A673 (cell line): ENCODE measurements around the gene ITGB8. TPM values are rescaled to one million over a fixed set of nuclear protein-coding genes. Genes with fewer than 3 reads are reported as not detected.

Source experiments
- BruUV-seq: library from RNA; stranded (reverse); fragments of 400-500 nt; replicated peaks from 2 replicates; lab custom pipeline; 2021; lab: Mats Ljungman, UMichigan
- CTCF ChIA-PET: fragments of 300-600 bp; sonication (Branson Sonifier 250); formaldehyde crosslinking; loops from one replicate; lab custom pipeline; 2022; ENCODE audit warnings: antibody characterized with exemption; lab: Charles Lee
- POLR2A ChIA-PET: fragments of 300-600 bp; sonication (Branson Sonifier 250); formaldehyde crosslinking; loops from one replicate; lab custom pipeline; 2022; ENCODE audit warnings: antibody characterized with exemption; ENCODE audit not compliant: low non-redundant PET; lab: Charles Lee
- DNase-seq: peaks from one replicate; pipeline ENCODE4 v3.0.0-alpha.2; 2015; ENCODE audit warnings: low spot score
- H3K27ac ChIP-seq: fragments of 200-600 bp; sonication (generic); 2 replicates; pipeline ENCODE4 v1.5.1; 2016; ENCODE audit warnings: mixed run types, low read depth, mild to moderate bottlenecking, mixed read lengths, antibody characterized with exemption, low read length; ENCODE audit not compliant: poor library complexity, severe bottlenecking
- H3K27me3 ChIP-seq: fragments of 200-600 bp; sonication (generic); replicated peaks from 2 replicates; pipeline ENCODE4 v1.6.1; 2017; ENCODE audit warnings: mixed run types, low read depth, mild to moderate bottlenecking, mixed read lengths, antibody characterized with exemption, low read length; ENCODE audit not compliant: insufficient read depth, poor library complexity
- H3K36me3 ChIP-seq: fragments of 200-600 bp; sonication (generic); 2 replicates; pipeline ENCODE4 v1.6.1; 2016; ENCODE audit warnings: mixed run types, mild to moderate bottlenecking, mixed read lengths, antibody characterized with exemption, low read length; ENCODE audit not compliant: insufficient read depth, poor library complexity, severe bottlenecking
- H3K4me1 ChIP-seq: fragments of 200-600 bp; sonication (generic); 2 replicates; pipeline ENCODE4 v1.6.1; 2017; ENCODE audit warnings: mixed run types, mild to moderate bottlenecking, mixed read lengths, antibody characterized with exemption, low read length; ENCODE audit not compliant: insufficient read depth, poor library complexity, severe bottlenecking
- H3K4me3 ChIP-seq: fragments of 200-600 bp; sonication (generic); 2 replicates; pipeline ENCODE4 v1.5.1; 2016; ENCODE audit warnings: low read depth, mixed run types, mild to moderate bottlenecking, mixed read lengths, low read length; ENCODE audit not compliant: poor library complexity, severe bottlenecking
- H3K9me3 ChIP-seq: fragments of 200-600 bp; sonication (generic); 2 replicates; pipeline ENCODE4 v1.6.1; 2016; ENCODE audit warnings: mixed run types, low read depth, mild to moderate bottlenecking, mixed read lengths, antibody characterized with exemption, low read length; ENCODE audit not compliant: poor library complexity, severe bottlenecking
- EZH2 ChIP-seq: fragments of 200-600 bp; sonication (generic); IDR thresholded peaks from 2 replicates; pipeline ENCODE4 v1.6.1; 2017; ENCODE audit warnings: borderline replicate concordance, low read depth, mild to moderate bottlenecking, mixed read lengths, antibody characterized with exemption, low read length; ENCODE audit not compliant: poor library complexity, severe bottlenecking
- intact Hi-C: fragments of 100-400 bp; cut with micrococcal nuclease; formaldehyde crosslinking; loops from one replicate; pipeline ENCODE4 v1.10.0; 2022; ENCODE audit not compliant: unreplicated experiment
- total RNA-seq: library from RNA; stranded (reverse); gene quantifications from 2 replicates; pipeline ENCODE4 v1.2.3, GENCODE V29; 2021
- TF ChIP-seq, protein P1 (sequence below): fragments of 300-800, 200-600 bp; sonication (generic); conservative IDR thresholded peaks from 2 replicates; pipeline ENCODE4 v1.5.1; 2017; ENCODE audit warnings: low read depth, mild to moderate bottlenecking, antibody characterized with exemption, low read length, moderate library complexity, mixed read lengths

Gene ITGB8
- total RNA-seq, 1 experiment from 2014 or later = 1.3 TPM

DNA sequence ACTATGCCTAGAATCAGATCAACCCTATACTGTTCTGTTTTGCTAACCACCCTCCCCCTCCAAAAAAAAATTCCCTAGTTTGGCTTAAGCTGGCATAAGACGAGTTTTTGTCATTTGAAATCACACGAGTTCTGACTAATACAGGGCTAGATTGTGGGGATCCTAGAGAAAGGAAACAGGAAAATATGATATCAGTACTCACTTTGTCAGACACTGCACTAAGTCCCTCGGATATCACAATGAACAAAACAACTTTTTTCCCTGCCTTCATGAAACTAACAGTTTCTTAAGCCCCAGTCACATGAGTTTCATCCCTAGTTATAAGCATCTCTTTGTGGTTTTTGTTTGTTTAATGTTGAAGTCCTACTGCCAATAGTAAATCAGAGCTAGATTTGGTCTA, 118.5 kb downstream of the ITGB8 start:
- Histone ChIP-seq H3K27me3 (peaks cover 14% of the 10 kb centered on the region), H3K27ac (no peak overlapping the region), H3K36me3 (no peaks in the 10 kb centered on the region), H3K4me3 (no peak overlapping the region), H3K9me3 (peaks cover 4% of the 10 kb centered on the region), H3K4me1 (no peaks in the 10 kb centered on the region)
- intact Hi-C loops = no loop called here
- no peak for DNase-seq
- TF ChIP-seq EZH2 = no peak
- TF ChIP-seq, protein P1, sequence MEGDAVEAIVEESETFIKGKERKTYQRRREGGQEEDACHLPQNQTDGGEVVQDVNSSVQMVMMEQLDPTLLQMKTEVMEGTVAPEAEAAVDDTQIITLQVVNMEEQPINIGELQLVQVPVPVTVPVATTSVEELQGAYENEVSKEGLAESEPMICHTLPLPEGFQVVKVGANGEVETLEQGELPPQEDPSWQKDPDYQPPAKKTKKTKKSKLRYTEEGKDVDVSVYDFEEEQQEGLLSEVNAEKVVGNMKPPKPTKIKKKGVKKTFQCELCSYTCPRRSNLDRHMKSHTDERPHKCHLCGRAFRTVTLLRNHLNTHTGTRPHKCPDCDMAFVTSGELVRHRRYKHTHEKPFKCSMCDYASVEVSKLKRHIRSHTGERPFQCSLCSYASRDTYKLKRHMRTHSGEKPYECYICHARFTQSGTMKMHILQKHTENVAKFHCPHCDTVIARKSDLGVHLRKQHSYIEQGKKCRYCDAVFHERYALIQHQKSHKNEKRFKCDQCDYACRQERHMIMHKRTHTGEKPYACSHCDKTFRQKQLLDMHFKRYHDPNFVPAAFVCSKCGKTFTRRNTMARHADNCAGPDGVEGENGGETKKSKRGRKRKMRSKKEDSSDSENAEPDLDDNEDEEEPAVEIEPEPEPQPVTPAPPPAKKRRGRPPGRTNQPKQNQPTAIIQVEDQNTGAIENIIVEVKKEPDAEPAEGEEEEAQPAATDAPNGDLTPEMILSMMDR = no peak
- CTCF ChIA-PET = no interaction called here
- POLR2A ChIA-PET = no interaction called here
- BruUV-seq = no TSS peak

DNA sequence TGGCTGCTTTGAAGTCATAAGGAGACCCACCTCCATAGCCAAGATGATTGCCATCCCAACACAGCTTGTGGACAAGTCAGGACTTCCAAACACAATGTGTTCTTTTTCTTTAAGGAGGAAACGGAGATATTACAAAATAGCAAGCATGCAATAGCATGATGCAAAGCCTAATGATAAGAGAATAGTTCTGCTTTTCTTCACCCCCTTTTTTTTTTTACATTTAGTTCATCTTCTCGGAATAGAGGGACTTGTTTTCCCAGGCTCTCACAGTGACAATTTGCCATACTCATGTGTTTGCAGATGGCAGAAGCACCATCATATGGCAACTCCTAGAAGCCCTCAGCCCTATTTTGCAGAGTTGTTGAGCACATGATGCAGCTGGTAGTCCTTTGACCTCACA, 119.8 kb downstream of the ITGB8 start:
- no peak overlapping the region for H3K4me3 ChIP-seq
- TF ChIP-seq EZH2 = no peak
- TF ChIP-seq, protein P1 = no peak
- peaks cover 10% of the 10 kb centered on the region for H3K27me3 ChIP-seq
- no TSS peak for BruUV-seq
- ChIA-PET POLR2A (no interaction called here), CTCF (no interaction called here)
- no peaks in the 10 kb centered on the region for H3K9me3 ChIP-seq
- no peaks in the 10 kb centered on the region for H3K36me3 ChIP-seq
- intact Hi-C loops = no loop called here
- no peak for DNase-seq
- peaks cover 4% of the 10 kb centered on the region for H3K4me1 ChIP-seq
- no peak overlapping the region for H3K27ac ChIP-seq

DNA sequence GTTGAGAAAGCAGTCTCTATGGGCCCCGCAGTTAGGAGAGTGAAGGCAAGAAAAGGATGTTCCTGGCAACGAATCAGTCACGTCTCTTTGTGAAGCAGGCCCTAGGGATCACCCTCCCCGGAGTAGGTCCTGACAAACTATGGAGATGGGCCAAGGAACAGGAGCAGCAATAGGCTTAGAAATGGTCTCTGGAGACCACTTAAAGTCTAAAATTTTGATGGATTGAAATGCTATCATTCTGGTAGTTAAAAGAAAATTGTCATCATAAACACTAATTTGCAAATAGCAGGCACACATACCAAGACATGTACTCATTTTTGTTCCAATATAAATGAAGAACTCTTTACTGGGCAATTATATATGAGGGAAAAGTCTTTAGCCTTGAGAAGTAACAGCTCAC, 123.5 kb downstream of the ITGB8 start:
- POLR2A ChIA-PET = no interaction called here
- no peaks in the 10 kb centered on the region for H3K36me3 ChIP-seq
- no peak for TF ChIP-seq EZH2
- TF ChIP-seq, protein P1 = no peak
- DNase-seq = peak; percentile 72
- intact Hi-C loops = no loop called here
- H3K4me1 ChIP-seq = peaks cover 4% of the 10 kb centered on the region
- no TSS peak for BruUV-seq
- H3K27ac ChIP-seq = no peak overlapping the region
- peaks cover 9% of the 10 kb centered on the region for H3K27me3 ChIP-seq
- no peaks in the 10 kb centered on the region for H3K9me3 ChIP-seq
- H3K4me3 ChIP-seq = no peak overlapping the region
- CTCF ChIA-PET = no interaction called here
